ENCODE results near the gene CCNL1. TPM values are rescaled to one million over a fixed set of nuclear protein-coding genes. Genes with fewer than 3 reads are reported as not detected.

The CCNL1 gene
- total and polyA plus RNA-seq, 5 experiments from 2014 or later: 52.9 to 388 (median 57.0) TPM

GRCh38 chr3:157152930-157153329 is 7.0 kb downstream of the CCNL1 start:
- no peaks in the 10 kb centered on the region for H3K27me3 Mint-ChIP-seq
- H3K27ac Mint-ChIP-seq: peak overlapping the region in 3 of 10 donors; percentile 48 to 59 (median 56)
- H3K9me3 Mint-ChIP-seq: no peaks in the 10 kb centered on the region
- H3K4me1 Mint-ChIP-seq: peaks cover 31 to 68% (median 55%) of the 10 kb centered on the region in 4 donors
- H3K36me3 Mint-ChIP-seq: peaks cover 29 to 96% (median 49%) of the 10 kb centered on the region in 3 donors
- ATAC-seq (no peak), DNase-seq (no peak)
- peak overlapping the region in 2 of 10 donors; percentile 22 to 55 for H3K4me3 Mint-ChIP-seq
- POLR2A ChIA-PET: no interaction called here

GRCh38 chr3:157152438-157152837 is 7.5 kb downstream of the CCNL1 start:
- no peak overlapping the region for H3K4me3 Mint-ChIP-seq
- no peak for DNase-seq
- no peaks in the 10 kb centered on the region for H3K9me3 Mint-ChIP-seq
- peak overlapping the region in 2 of 10 donors; percentile 29 for H3K27ac Mint-ChIP-seq
- no peak for ATAC-seq
- POLR2A ChIA-PET: no interaction called here
- H3K4me1 Mint-ChIP-seq: peaks cover 27 to 65% (median 51%) of the 10 kb centered on the region in 4 donors
- H3K27me3 Mint-ChIP-seq: no peaks in the 10 kb centered on the region
- peaks cover 24 to 95% (median 44%) of the 10 kb centered on the region in 3 donors for H3K36me3 Mint-ChIP-seq

- Mint-ChIP-seq H3K27ac (peak overlapping the region in 9 of 10 donors; percentile 9 to 82 (median 55)), H3K4me3 (peak overlapping the region in 1 of 10 donors; percentile 33), H3K9me3 (no peaks in the 10 kb centered on the region), H3K27me3 (no peaks in the 10 kb centered on the region), H3K4me1 (peaks cover 21 to 58% (median 46%) of the 10 kb centered on the region in 4 donors), H3K36me3 (peaks cover 24 to 95% (median 38%) of the 10 kb centered on the region in 3 donors)
- peak in 1 of 10 donors; percentile 18 for DNase-seq
- POLR2A ChIA-PET: interaction anchor here (1.7 kb wide), 1 partner anchor 8 kb away, joined by 8 read pairs; the partner anchor contains the start of gene CCNL1
- no peak for ATAC-seq
These were observed 8.3 kb downstream of the CCNL1 start for GRCh38 chr3:157151627-157152026.

- Mint-ChIP-seq H3K4me1 (peaks cover 22 to 55% (median 42%) of the 10 kb centered on the region in 4 donors), H3K36me3 (peaks cover 24 to 95% (median 33%) of the 10 kb centered on the region in 3 donors), H3K9me3 (no peaks in the 10 kb centered on the region), H3K4me3 (no peak overlapping the region), H3K27me3 (no peaks in the 10 kb centered on the region), H3K27ac (peak overlapping the region in 4 of 10 donors; percentile 9 to 82 (median 30))
- POLR2A ChIA-PET: interaction anchor here (1.7 to 2.4 kb wide), 2 partner anchors 8 to 24 kb away, joined by 7 to 8 read pairs; partner anchors contain the start of gene CCNL1
- DNase-seq (no peak), ATAC-seq (no peak)
These were observed 8.8 kb downstream of the CCNL1 start for GRCh38 chr3:157151151-157151550.

- H3K4me1 Mint-ChIP-seq: peaks cover 15 to 38% (median 28%) of the 10 kb centered on the region in 4 donors
- POLR2A ChIA-PET: interaction anchor here (2.4 kb wide), 2 partner anchors 11 to 26 kb away, joined by 7 to 14 read pairs; partner anchors contain the start of gene CCNL1
- H3K27ac Mint-ChIP-seq: peak overlapping the region in 5 of 10 donors; percentile 1 to 79 (median 46)
- DNase-seq (no peak), ATAC-seq (no peak)
- no peaks in the 10 kb centered on the region for H3K9me3 Mint-ChIP-seq
- no peak overlapping the region for H3K4me3 Mint-ChIP-seq
- no peaks in the 10 kb centered on the region for H3K27me3 Mint-ChIP-seq
- peaks cover 19 to 94% (median 20%) of the 10 kb centered on the region in 3 donors for H3K36me3 Mint-ChIP-seq
These were observed 10.7 kb downstream of the CCNL1 start for GRCh38 chr3:157149136-157149696.

GRCh38 chr3:157148196-157148889 is 11.6 kb downstream of the CCNL1 start:
- peaks cover 17 to 93% (median 19%) of the 10 kb centered on the region in 3 donors for H3K36me3 Mint-ChIP-seq
- H3K27ac Mint-ChIP-seq: peak overlapping the region in 4 of 10 donors; percentile 5 to 61 (median 18)
- peak; percentile 9 to 27 for ATAC-seq
- no peaks in the 10 kb centered on the region for H3K9me3 Mint-ChIP-seq
- peaks cover 13 to 31% (median 27%) of the 10 kb centered on the region in 4 donors for H3K4me1 Mint-ChIP-seq
- POLR2A ChIA-PET: interaction anchor here (2.4 kb wide), 1 partner anchor 12 kb away, joined by 14 read pairs; the partner anchor contains the start of gene CCNL1
- H3K27me3 Mint-ChIP-seq: no peaks in the 10 kb centered on the region
- no peak overlapping the region for H3K4me3 Mint-ChIP-seq
- no peak for DNase-seq

GRCh38 chr3:157147099-157147803 is 12.7 kb downstream of the CCNL1 start:
- peaks cover 10 to 26% (median 22%) of the 10 kb centered on the region in 4 donors for H3K4me1 Mint-ChIP-seq
- peaks cover 14 to 91% (median 15%) of the 10 kb centered on the region in 3 donors for H3K36me3 Mint-ChIP-seq
- no peaks in the 10 kb centered on the region for H3K9me3 Mint-ChIP-seq
- POLR2A ChIA-PET: interaction anchor here (0.7 to 1.0 kb wide), 4 partner anchors 12 to 468 kb away, joined by 3 to 6 read pairs (median 4); no protein-coding TSS in a partner anchor
- DNase-seq (no peak), ATAC-seq (peak in 1 of 2 donors; percentile 20)
- peak overlapping the region in 1 of 10 donors; percentile 15 for H3K4me3 Mint-ChIP-seq
- H3K27me3 Mint-ChIP-seq: no peaks in the 10 kb centered on the region
- peak overlapping the region in 8 of 10 donors; percentile 10 to 79 (median 36) for H3K27ac Mint-ChIP-seq

- H3K36me3 Mint-ChIP-seq: peaks cover 7 to 85% (median 15%) of the 10 kb centered on the region in 3 donors
- H3K9me3 Mint-ChIP-seq: no peaks in the 10 kb centered on the region
- no peaks in the 10 kb centered on the region for H3K27me3 Mint-ChIP-seq
- DNase-seq: no peak
- H3K4me1 Mint-ChIP-seq: peaks cover 10 to 16% (median 14%) of the 10 kb centered on the region in 4 donors
- POLR2A ChIA-PET: interaction anchor here (1.0 kb wide), 1 partner anchor 29 kb away, joined by 6 read pairs; no protein-coding TSS in a partner anchor
- H3K4me3 Mint-ChIP-seq: peak overlapping the region in 1 of 10 donors; percentile 30
- peak overlapping the region; percentile 41 to 90 (median 70) for H3K27ac Mint-ChIP-seq
- ATAC-seq: peak in 1 of 2 donors; percentile 16
These were observed 14.2 kb downstream of the CCNL1 start for GRCh38 chr3:157145606-157146322.

- Mint-ChIP-seq H3K27ac (peak overlapping the region in 4 of 10 donors; percentile 29 to 70 (median 62)), H3K4me1 (peaks cover 6 to 15% (median 10%) of the 10 kb centered on the region in 4 donors), H3K27me3 (no peaks in the 10 kb centered on the region), H3K4me3 (no peak overlapping the region), H3K36me3 (peaks cover 0 to 61% (median 0%) of the 10 kb centered on the region in 3 donors), H3K9me3 (no peaks in the 10 kb centered on the region)
- POLR2A ChIA-PET: interaction anchor here (0.6 to 1.6 kb wide), 2 partner anchors 17 to 1293 kb away, joined by 3 to 4 read pairs; partner anchors contain the start of gene CCNL1
- ATAC-seq (no peak), DNase-seq (no peak)
These were observed 17.6 kb downstream of the CCNL1 start for GRCh38 chr3:157142315-157142714.

- no peak for ATAC-seq
- H3K9me3 Mint-ChIP-seq: no peaks in the 10 kb centered on the region
These were observed 19.9 kb downstream of the CCNL1 start for GRCh38 chr3:157139938-157140534.

More at GRCh38 chr3:157139938-157140534, 19.9 kb downstream of the CCNL1 start:
- Mint-ChIP-seq H3K4me1 (peaks cover 5 to 17% (median 13%) of the 10 kb centered on the region in 4 donors), H3K27me3 (no peaks in the 10 kb centered on the region), H3K36me3 (peaks cover 0 to 38% (median 0%) of the 10 kb centered on the region in 3 donors), H3K27ac (peak overlapping the region in 6 of 10 donors; percentile 9 to 72 (median 43)), H3K4me3 (no peak overlapping the region)
- POLR2A ChIA-PET: no interaction called here
- no peak for DNase-seq
